IMR-90 (cell line): ENCODE results near the gene TMSB15C.

Experiments used
- BHLHE40 ChIP-seq: fragments of 150-350 bp; IDR thresholded peaks from 2 replicates; pipeline ENCODE4 v1.6.1; 2016; ENCODE audit warnings: mild to moderate bottlenecking, low read depth, low read length
- RFX5 ChIP-seq: IDR thresholded peaks from 2 replicates; pipeline ENCODE4 v1.8.0; 2012; ENCODE audit warnings: low read depth, mild to moderate bottlenecking, low read length, moderate library complexity
- TF ChIP-seq, protein P1 (sequence below): conservative IDR thresholded peaks from 2 replicates; pipeline ENCODE4 v1.5.1; 2012; ENCODE audit warnings: mild to moderate bottlenecking, low read depth, low read length, improper control_type of control experiment

DNA sequence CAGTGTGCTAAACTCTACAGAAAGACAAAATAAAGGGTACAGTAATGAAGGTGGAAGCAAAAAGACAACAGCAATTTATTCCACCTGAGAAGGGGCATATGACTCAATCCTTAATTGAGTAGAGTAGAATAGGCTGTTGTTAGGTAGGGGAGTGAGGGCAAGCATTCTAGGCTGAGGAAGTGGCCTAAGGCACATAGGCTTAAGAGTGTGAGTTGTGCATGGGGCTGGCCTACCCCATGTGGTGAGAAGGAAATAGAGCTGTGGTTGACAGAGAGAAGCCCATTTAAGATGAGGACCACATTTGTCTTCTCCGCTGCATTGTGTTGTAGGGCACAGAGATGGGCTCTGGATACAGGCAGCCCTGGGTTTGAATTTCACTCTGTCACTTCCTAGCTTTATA lies 32.9 kb upstream of the TMSB15C start:
- TF ChIP-seq BHLHE40 (no peak), RFX5 (no peak)
- TF ChIP-seq, protein P1, sequence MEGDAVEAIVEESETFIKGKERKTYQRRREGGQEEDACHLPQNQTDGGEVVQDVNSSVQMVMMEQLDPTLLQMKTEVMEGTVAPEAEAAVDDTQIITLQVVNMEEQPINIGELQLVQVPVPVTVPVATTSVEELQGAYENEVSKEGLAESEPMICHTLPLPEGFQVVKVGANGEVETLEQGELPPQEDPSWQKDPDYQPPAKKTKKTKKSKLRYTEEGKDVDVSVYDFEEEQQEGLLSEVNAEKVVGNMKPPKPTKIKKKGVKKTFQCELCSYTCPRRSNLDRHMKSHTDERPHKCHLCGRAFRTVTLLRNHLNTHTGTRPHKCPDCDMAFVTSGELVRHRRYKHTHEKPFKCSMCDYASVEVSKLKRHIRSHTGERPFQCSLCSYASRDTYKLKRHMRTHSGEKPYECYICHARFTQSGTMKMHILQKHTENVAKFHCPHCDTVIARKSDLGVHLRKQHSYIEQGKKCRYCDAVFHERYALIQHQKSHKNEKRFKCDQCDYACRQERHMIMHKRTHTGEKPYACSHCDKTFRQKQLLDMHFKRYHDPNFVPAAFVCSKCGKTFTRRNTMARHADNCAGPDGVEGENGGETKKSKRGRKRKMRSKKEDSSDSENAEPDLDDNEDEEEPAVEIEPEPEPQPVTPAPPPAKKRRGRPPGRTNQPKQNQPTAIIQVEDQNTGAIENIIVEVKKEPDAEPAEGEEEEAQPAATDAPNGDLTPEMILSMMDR, result no peak
